SK-N-SH treated with all-trans-retinoic acid at 6 μM for 48 hours (cell line): ENCODE measurements around the gene CDC14A.

Experiments
- ATAC-seq: fragments of 200-7000 bp; cut with Tn5 transposase; 3 replicates; pipeline ENCODE4 v1.9.1; 2020; ENCODE audit warnings: mild to moderate bottlenecking, moderate library complexity
- ARNTL ChIP-seq: fragments of 450-650 bp; formaldehyde crosslinking; IDR thresholded peaks from 2 replicates; pipeline ENCODE4 v1.5.0; 2020; ENCODE audit warnings: low read depth, mild to moderate bottlenecking, moderate library complexity, borderline replicate concordance
- BACH2 ChIP-seq: fragments of 250-450 bp; sonication (Bioruptor Pico); IDR thresholded peaks from 2 replicates; pipeline ENCODE4 v1.9.0; 2021; ENCODE audit warnings: mild to moderate bottlenecking, borderline replicate concordance
- CSDC2 ChIP-seq: fragments of 250-450 bp; sonication (Bioruptor Pico); IDR thresholded peaks from 2 replicates; pipeline ENCODE4 v1.5.0; 2020; ENCODE audit warnings: mild to moderate bottlenecking, moderate library complexity
- CSRNP3 ChIP-seq: fragments of 250-450 bp; sonication (Bioruptor Pico); IDR thresholded peaks from 2 replicates; pipeline ENCODE4 v1.5.1; 2021; ENCODE audit warnings: mild to moderate bottlenecking, moderate library complexity
- ESRRG ChIP-seq: fragments of 250-450 bp; sonication (Bioruptor Pico); IDR thresholded peaks from 2 replicates; pipeline ENCODE4 v1.6.1; 2021; ENCODE audit warnings: mild to moderate bottlenecking
- GLIS3 ChIP-seq: fragments of 250-450 bp; sonication (Bioruptor Pico); IDR thresholded peaks from 2 replicates; pipeline ENCODE4 v1.5.0; 2020; ENCODE audit warnings: mild to moderate bottlenecking, moderate library complexity
- OSR1 ChIP-seq: fragments of 250-450 bp; sonication (Bioruptor Pico); IDR thresholded peaks from 2 replicates; pipeline ENCODE4 v1.8.0; 2022; ENCODE audit warnings: moderate library complexity, mild to moderate bottlenecking, inconsistent platforms
- PATZ1 ChIP-seq: fragments of 250-450 bp; sonication (Bioruptor Pico); IDR thresholded peaks from 2 replicates; pipeline ENCODE4 v1.8.0; 2020; ENCODE audit warnings: mild to moderate bottlenecking, moderate library complexity, borderline replicate concordance
- POU6F1 ChIP-seq: fragments of 250-450 bp; sonication (Bioruptor Pico); IDR thresholded peaks from 2 replicates; pipeline ENCODE4 v1.8.0; 2021; ENCODE audit warnings: low read depth, mild to moderate bottlenecking, moderate library complexity, borderline replicate concordance
- PPARA ChIP-seq: fragments of 250-450 bp; sonication (Bioruptor Pico); IDR thresholded peaks from 2 replicates; pipeline ENCODE4 v1.5.0; 2020; ENCODE audit warnings: mild to moderate bottlenecking, borderline replicate concordance
- RARB ChIP-seq: fragments of 250-450 bp; sonication (Bioruptor Pico); IDR thresholded peaks from 2 replicates; pipeline ENCODE4 v1.8.0; 2021; ENCODE audit warnings: mild to moderate bottlenecking, moderate library complexity
- SNAI2 ChIP-seq: fragments of 250-450 bp; sonication (Bioruptor Pico); IDR thresholded peaks from 2 replicates; pipeline ENCODE4 v1.5.0; 2020; ENCODE audit warnings: mild to moderate bottlenecking, moderate library complexity
- TCF4 ChIP-seq: fragments of 250-450 bp; sonication (Bioruptor Pico); IDR thresholded peaks from 2 replicates; pipeline ENCODE4 v1.8.0; 2021; ENCODE audit warnings: mild to moderate bottlenecking, moderate library complexity, borderline replicate concordance
- TOX ChIP-seq: fragments of 250-450 bp; sonication (Bioruptor Pico); IDR thresholded peaks from 2 replicates; pipeline ENCODE4 v1.8.0; 2021; ENCODE audit warnings: mild to moderate bottlenecking, moderate library complexity, borderline replicate concordance
- TSHZ2 ChIP-seq: fragments of 250-450 bp; sonication (Bioruptor Pico); IDR thresholded peaks from 2 replicates; pipeline ENCODE4 v1.5.0; 2020; ENCODE audit warnings: mild to moderate bottlenecking, moderate library complexity
- ZC3H10 ChIP-seq: fragments of 250-450 bp; sonication (Bioruptor Pico); IDR thresholded peaks from 2 replicates; pipeline ENCODE4 v1.5.1; 2021; ENCODE audit warnings: mild to moderate bottlenecking, moderate library complexity
- ZFP3 ChIP-seq: fragments of 250-450 bp; sonication (Bioruptor Pico); IDR thresholded peaks from 2 replicates; pipeline ENCODE4 v1.5.0; 2020; ENCODE audit warnings: mild to moderate bottlenecking, moderate library complexity
- ZNF565 ChIP-seq: fragments of 450-650 bp; formaldehyde crosslinking; conservative IDR thresholded peaks from 2 replicates; pipeline ENCODE4 v1.5.0; 2020; ENCODE audit warnings: low read depth, mild to moderate bottlenecking, moderate library complexity
- ZNF70 ChIP-seq: fragments of 450-650 bp; formaldehyde crosslinking; IDR thresholded peaks from 2 replicates; pipeline ENCODE4 v1.5.0; 2020; ENCODE audit warnings: mild to moderate bottlenecking, moderate library complexity
- ZNF8 ChIP-seq: fragments of 450-650 bp; formaldehyde crosslinking; IDR thresholded peaks from 2 replicates; pipeline ENCODE4 v1.5.0; 2020; ENCODE audit warnings: mild to moderate bottlenecking, moderate library complexity

CDC14A gene

GRCh38 chr1:100320311-100321099, 31.8 kb upstream of the CDC14A start:
- no peak for TF ChIP-seq ZC3H10 (CRISPR knock-in tag)
- no peak for TF ChIP-seq RARB (CRISPR knock-in tag)
- no peak for TF ChIP-seq PATZ1
- no peak for TF ChIP-seq ZNF8 (CRISPR knock-in tag)
- TF ChIP-seq TCF4, result no peak
- no peak for TF ChIP-seq BACH2 (CRISPR knock-in tag)
- TF ChIP-seq ARNTL (CRISPR knock-in tag), result no peak
- no peak for TF ChIP-seq SNAI2 (CRISPR knock-in tag)
- TF ChIP-seq TOX (CRISPR knock-in tag), result no peak
- TF ChIP-seq CSRNP3, result no peak
- TF ChIP-seq CSDC2 (CRISPR knock-in tag), result no peak
- no peak for TF ChIP-seq ESRRG (CRISPR knock-in tag)
- no peak for TF ChIP-seq GLIS3
- no peak for TF ChIP-seq ZNF565 (CRISPR knock-in tag)
- no peak for TF ChIP-seq ZNF70 (CRISPR knock-in tag)
- ATAC-seq, result no peak

GRCh38 chr1:100321100-100321493, 31.2 kb upstream of the CDC14A start:
- no peak for ATAC-seq
- no peak for TF ChIP-seq TSHZ2 (CRISPR knock-in tag)
- TF ChIP-seq POU6F1 (CRISPR knock-in tag), result no peak
- TF ChIP-seq OSR1 (CRISPR knock-in tag), result no peak
- TF ChIP-seq TOX (CRISPR knock-in tag), result no peak
- TF ChIP-seq GLIS3, result no peak
- no peak for TF ChIP-seq PATZ1
- no peak for TF ChIP-seq RARB (CRISPR knock-in tag)
- TF ChIP-seq SNAI2 (CRISPR knock-in tag), result no peak
- no peak for TF ChIP-seq ZNF565 (CRISPR knock-in tag)
- TF ChIP-seq TCF4, result no peak
- TF ChIP-seq CSDC2 (CRISPR knock-in tag), result no peak
- TF ChIP-seq ZNF8 (CRISPR knock-in tag), result no peak
- TF ChIP-seq BACH2 (CRISPR knock-in tag), result no peak
- TF ChIP-seq ESRRG (CRISPR knock-in tag), result no peak
- TF ChIP-seq ZNF70 (CRISPR knock-in tag), result no peak
- TF ChIP-seq PPARA, result no peak
- TF ChIP-seq ZFP3 (CRISPR knock-in tag), result no peak
- TF ChIP-seq ARNTL (CRISPR knock-in tag), result no peak
